Neural cell (in vitro differentiated cells): ENCODE measurements around the gene FAM9C. TPM values are rescaled to one million over a fixed set of nuclear protein-coding genes. Genes with fewer than 3 reads are reported as not detected.

Source experiments
- H2AFZ ChIP-seq: fragments of 200-600, 300-800 bp; sonication (generic), shearing (Covaris generic); 2 replicates; pipeline ENCODE4 v1.6.0; 2014; ENCODE audit warnings: low read depth, mild to moderate bottlenecking, antibody characterized with exemption, low read length, moderate library complexity
- H3F3A ChIP-seq: fragments of 200-600 bp; shearing (Covaris generic); 2 replicates; pipeline ENCODE4 v1.6.1; 2016; ENCODE audit warnings: mild to moderate bottlenecking, moderate library complexity, mixed read lengths, antibody characterized with exemption, low read length; ENCODE audit not compliant: insufficient read depth, poor library complexity, severe bottlenecking
- H3K27ac ChIP-seq: fragments of 200-600, 300-800 bp; sonication (generic), shearing (Covaris generic); 2 replicates; pipeline ENCODE4 v1.5.1; 2014; ENCODE audit warnings: mild to moderate bottlenecking, low read length, moderate library complexity
- H3K27me3 ChIP-seq: fragments of 300-800, 200-600 bp; sonication (generic), shearing (Covaris generic); 2 replicates; pipeline ENCODE4 v1.6.0; 2014; ENCODE audit warnings: mild to moderate bottlenecking, low read depth, low read length, moderate library complexity; ENCODE audit not compliant: insufficient read depth
- H3K36me3 ChIP-seq: fragments of 300-800, 200-600 bp; sonication (generic), shearing (Covaris generic); 2 replicates; pipeline ENCODE4 v1.5.1; 2014; ENCODE audit warnings: mild to moderate bottlenecking, antibody characterized with exemption, low read length, moderate library complexity; ENCODE audit not compliant: insufficient read depth
- H3K4me2 ChIP-seq: fragments of 300-800, 200-600 bp; sonication (generic), shearing (Covaris generic); 2 replicates; pipeline ENCODE4 v1.6.0; 2014; ENCODE audit warnings: mild to moderate bottlenecking, low read length
- H3K4me3 ChIP-seq: fragments of 300-800, 200-600 bp; sonication (generic), shearing (Covaris generic); 2 replicates; pipeline ENCODE4 v1.5.1; 2014; ENCODE audit warnings: mild to moderate bottlenecking, low read length, moderate library complexity
- H3K79me2 ChIP-seq: fragments of 200-600 bp; shearing (Covaris generic); replicated peaks from 2 replicates; pipeline ENCODE4 v1.6.0; 2014; ENCODE audit warnings: mild to moderate bottlenecking, low read length, moderate library complexity; ENCODE audit not compliant: insufficient read depth
- H3K9ac ChIP-seq: fragments of 300-800, 200-600 bp; sonication (generic), shearing (Covaris generic); 2 replicates; pipeline ENCODE4 v1.6.1; 2016; ENCODE audit warnings: mild to moderate bottlenecking, low read length, mixed read lengths
- H3K9me2 ChIP-seq: fragments of 200-600 bp; shearing (Covaris generic); 2 replicates; pipeline ENCODE4 v1.6.1; 2016; ENCODE audit warnings: mild to moderate bottlenecking, low read length, mixed read lengths; ENCODE audit not compliant: insufficient read depth
- H3K9me3 ChIP-seq: fragments of 200-600, 300-800 bp; sonication (generic), shearing (Covaris generic); 2 replicates; pipeline ENCODE4 v1.6.1; 2016; ENCODE audit warnings: mild to moderate bottlenecking, mixed run types, low read length, moderate library complexity, mixed read lengths
- H4K20me1 ChIP-seq: fragments of 200-600 bp; shearing (Covaris generic); 2 replicates; pipeline ENCODE4 v1.6.1; 2016; ENCODE audit warnings: mild to moderate bottlenecking, mixed run types; ENCODE audit not compliant: insufficient read depth
- EP300 ChIP-seq: fragments of 450-650 bp; conservative IDR thresholded peaks from 2 replicates; pipeline ENCODE4 v1.6.1; 2014; ENCODE audit warnings: antibody characterized with exemption, mild to moderate bottlenecking, moderate library complexity; ENCODE audit not compliant: poor library complexity, severe bottlenecking
- EZH2 ChIP-seq: fragments of 200-600, 300-800 bp; shearing (Covaris generic), sonication (generic); IDR thresholded peaks from 2 replicates; pipeline ENCODE4 v1.6.1; 2014; ENCODE audit warnings: antibody characterized with exemption, low read length, borderline replicate concordance, mild to moderate bottlenecking; ENCODE audit not compliant: insufficient read depth, poor library complexity, severe bottlenecking
- MXI1 ChIP-seq: fragments of 450-650 bp; conservative IDR thresholded peaks from 2 replicates; pipeline ENCODE4 v1.6.1; 2014; ENCODE audit warnings: antibody characterized with exemption, mild to moderate bottlenecking; ENCODE audit not compliant: poor library complexity, severe bottlenecking
- POLR2AphosphoS5 ChIP-seq: IDR thresholded peaks from 2 replicates; pipeline ENCODE4 v1.6.1; 2012
- RAD21 ChIP-seq: fragments of 450-650 bp; conservative IDR thresholded peaks from 2 replicates; pipeline ENCODE4 v1.6.1; 2014; ENCODE audit warnings: antibody characterized with exemption, mild to moderate bottlenecking, moderate library complexity
- SMC3 ChIP-seq: fragments of 450-650 bp; conservative IDR thresholded peaks from 2 replicates; pipeline ENCODE4 v1.6.1; 2014; ENCODE audit warnings: antibody characterized with exemption, mild to moderate bottlenecking, moderate library complexity; ENCODE audit not compliant: poor library complexity
- TAF1 ChIP-seq: IDR thresholded peaks from 2 replicates; pipeline ENCODE4 v1.6.1; 2012; ENCODE audit warnings: low read depth
- polyA plus RNA-seq: library from polyadenylated mRNA; depleted of rRNA; stranded (reverse); fragments of >200 nt; gene quantifications from 2 replicates; pipeline ENCODE4 v1.2.3, GENCODE V29; 2014
- TF ChIP-seq, protein P1 (sequence below): IDR thresholded peaks from 2 replicates; pipeline ENCODE4 v1.6.1; 2012; ENCODE audit warnings: borderline replicate concordance
- TF ChIP-seq, protein P2 (sequence below): fragments of 450-650 bp; IDR thresholded peaks from 2 replicates; pipeline ENCODE4 v1.5.1; 2014; ENCODE audit warnings: antibody characterized with exemption, mild to moderate bottlenecking, moderate library complexity; ENCODE audit not compliant: poor library complexity, severe bottlenecking

FAM9C gene
- polyA plus RNA-seq, 1 donor from 2014 or later = not detected

DNA sequence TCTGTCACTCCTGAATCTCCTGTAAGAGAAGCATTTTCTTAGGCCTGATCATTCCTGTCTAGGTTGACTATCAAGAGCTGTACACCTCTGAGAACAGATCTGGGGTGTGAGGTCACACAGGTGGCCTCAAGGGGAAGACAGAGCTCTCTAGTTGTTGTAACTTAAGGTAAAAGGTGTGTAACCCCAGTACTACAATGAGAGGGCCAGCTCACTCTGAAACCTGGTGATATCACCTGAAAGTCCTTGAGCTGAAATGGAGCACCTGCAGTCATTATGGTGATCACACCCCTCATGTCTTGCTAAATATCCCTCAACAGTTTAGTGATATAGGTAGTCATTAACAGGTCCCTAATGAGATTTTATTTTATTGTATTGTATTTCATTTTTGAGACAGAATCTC lies 8.8 kb upstream of the FAM9C start:
- H3K4me3 ChIP-seq = no peak overlapping the region
- H3K9me3 ChIP-seq = no peaks in the 10 kb centered on the region
- H3K9ac ChIP-seq = no peak overlapping the region
- no peaks in the 10 kb centered on the region for H3F3A ChIP-seq
- H3K9me2 ChIP-seq = no peaks in the 10 kb centered on the region
- H4K20me1 ChIP-seq = no peaks in the 10 kb centered on the region
- no peaks in the 10 kb centered on the region for H3K27me3 ChIP-seq
- TF ChIP-seq SMC3 = no peak
- TF ChIP-seq TAF1 = no peak
- TF ChIP-seq, protein P1, sequence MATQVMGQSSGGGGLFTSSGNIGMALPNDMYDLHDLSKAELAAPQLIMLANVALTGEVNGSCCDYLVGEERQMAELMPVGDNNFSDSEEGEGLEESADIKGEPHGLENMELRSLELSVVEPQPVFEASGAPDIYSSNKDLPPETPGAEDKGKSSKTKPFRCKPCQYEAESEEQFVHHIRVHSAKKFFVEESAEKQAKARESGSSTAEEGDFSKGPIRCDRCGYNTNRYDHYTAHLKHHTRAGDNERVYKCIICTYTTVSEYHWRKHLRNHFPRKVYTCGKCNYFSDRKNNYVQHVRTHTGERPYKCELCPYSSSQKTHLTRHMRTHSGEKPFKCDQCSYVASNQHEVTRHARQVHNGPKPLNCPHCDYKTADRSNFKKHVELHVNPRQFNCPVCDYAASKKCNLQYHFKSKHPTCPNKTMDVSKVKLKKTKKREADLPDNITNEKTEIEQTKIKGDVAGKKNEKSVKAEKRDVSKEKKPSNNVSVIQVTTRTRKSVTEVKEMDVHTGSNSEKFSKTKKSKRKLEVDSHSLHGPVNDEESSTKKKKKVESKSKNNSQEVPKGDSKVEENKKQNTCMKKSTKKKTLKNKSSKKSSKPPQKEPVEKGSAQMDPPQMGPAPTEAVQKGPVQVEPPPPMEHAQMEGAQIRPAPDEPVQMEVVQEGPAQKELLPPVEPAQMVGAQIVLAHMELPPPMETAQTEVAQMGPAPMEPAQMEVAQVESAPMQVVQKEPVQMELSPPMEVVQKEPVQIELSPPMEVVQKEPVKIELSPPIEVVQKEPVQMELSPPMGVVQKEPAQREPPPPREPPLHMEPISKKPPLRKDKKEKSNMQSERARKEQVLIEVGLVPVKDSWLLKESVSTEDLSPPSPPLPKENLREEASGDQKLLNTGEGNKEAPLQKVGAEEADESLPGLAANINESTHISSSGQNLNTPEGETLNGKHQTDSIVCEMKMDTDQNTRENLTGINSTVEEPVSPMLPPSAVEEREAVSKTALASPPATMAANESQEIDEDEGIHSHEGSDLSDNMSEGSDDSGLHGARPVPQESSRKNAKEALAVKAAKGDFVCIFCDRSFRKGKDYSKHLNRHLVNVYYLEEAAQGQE = no peak
- TF ChIP-seq, protein P2, sequence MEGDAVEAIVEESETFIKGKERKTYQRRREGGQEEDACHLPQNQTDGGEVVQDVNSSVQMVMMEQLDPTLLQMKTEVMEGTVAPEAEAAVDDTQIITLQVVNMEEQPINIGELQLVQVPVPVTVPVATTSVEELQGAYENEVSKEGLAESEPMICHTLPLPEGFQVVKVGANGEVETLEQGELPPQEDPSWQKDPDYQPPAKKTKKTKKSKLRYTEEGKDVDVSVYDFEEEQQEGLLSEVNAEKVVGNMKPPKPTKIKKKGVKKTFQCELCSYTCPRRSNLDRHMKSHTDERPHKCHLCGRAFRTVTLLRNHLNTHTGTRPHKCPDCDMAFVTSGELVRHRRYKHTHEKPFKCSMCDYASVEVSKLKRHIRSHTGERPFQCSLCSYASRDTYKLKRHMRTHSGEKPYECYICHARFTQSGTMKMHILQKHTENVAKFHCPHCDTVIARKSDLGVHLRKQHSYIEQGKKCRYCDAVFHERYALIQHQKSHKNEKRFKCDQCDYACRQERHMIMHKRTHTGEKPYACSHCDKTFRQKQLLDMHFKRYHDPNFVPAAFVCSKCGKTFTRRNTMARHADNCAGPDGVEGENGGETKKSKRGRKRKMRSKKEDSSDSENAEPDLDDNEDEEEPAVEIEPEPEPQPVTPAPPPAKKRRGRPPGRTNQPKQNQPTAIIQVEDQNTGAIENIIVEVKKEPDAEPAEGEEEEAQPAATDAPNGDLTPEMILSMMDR = no peak
- no peak for TF ChIP-seq EP300
- no peak for TF ChIP-seq RAD21
- no peak for TF ChIP-seq MXI1
- TF ChIP-seq EZH2 = no peak
- TF ChIP-seq POLR2AphosphoS5 = no peak
- no peak overlapping the region for H3K4me2 ChIP-seq
- no peaks in the 10 kb centered on the region for H3K36me3 ChIP-seq
- no peak overlapping the region for H2AFZ ChIP-seq
- no peak overlapping the region for H3K27ac ChIP-seq
- H3K79me2 ChIP-seq = no peaks in the 10 kb centered on the region

DNA sequence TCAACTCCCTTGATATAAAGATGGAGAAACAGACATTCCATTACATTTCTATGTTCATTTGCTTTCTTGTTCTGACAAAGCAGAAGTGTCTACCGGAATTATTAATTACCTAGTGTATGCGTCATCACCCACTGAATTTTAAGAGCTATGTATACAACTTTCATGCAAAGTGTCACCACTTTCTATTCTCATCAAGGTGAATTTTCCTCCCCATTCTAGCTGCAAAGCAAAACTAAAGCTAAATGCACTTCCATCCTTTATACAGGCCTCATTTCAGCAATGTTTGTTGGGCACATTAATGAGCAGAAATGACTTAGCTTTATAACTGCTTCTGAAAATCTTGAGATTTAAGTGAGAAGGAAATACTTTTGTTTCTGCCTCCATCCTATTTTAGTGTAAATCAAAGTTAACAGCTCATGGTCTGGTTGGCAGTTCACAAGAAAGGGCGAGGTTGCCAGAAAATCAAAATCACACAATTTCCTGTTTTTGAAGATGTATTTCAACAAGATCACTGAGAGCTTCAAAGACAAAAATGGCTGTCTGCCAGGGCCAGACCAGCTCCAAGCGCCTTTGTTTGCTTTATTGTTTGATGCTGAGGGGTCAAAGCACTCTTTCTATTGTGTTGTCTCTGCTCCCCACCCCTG lies 7.2 kb upstream of the FAM9C start:
- Histone ChIP-seq H4K20me1 (no peaks in the 10 kb centered on the region), H2AFZ (no peak overlapping the region), H3K9me2 (no peaks in the 10 kb centered on the region), H3K4me2 (no peak overlapping the region), H3K36me3 (no peaks in the 10 kb centered on the region), H3F3A (no peaks in the 10 kb centered on the region), H3K27ac (no peak overlapping the region), H3K9me3 (no peaks in the 10 kb centered on the region), H3K27me3 (no peaks in the 10 kb centered on the region), H3K4me3 (no peak overlapping the region), H3K9ac (no peak overlapping the region), H3K79me2 (no peaks in the 10 kb centered on the region)
- TF ChIP-seq RAD21 = no peak
- TF ChIP-seq SMC3 = no peak
- TF ChIP-seq, protein P1 = no peak
- no peak for TF ChIP-seq MXI1
- no peak for TF ChIP-seq POLR2AphosphoS5
- TF ChIP-seq, protein P2 = no peak
- no peak for TF ChIP-seq EP300
- TF ChIP-seq TAF1 = no peak
- TF ChIP-seq EZH2 = no peak
